SK-N-SH (cell line): ENCODE results near the gene FASLG. TPM values are rescaled to one million over a fixed set of nuclear protein-coding genes. Genes with fewer than 3 reads are reported as not detected.

Source experiments
- CTCF ChIA-PET: fragments of 300-600, 350-600 bp; formaldehyde crosslinking; extraction: SDS; loops from one replicate; lab custom pipeline; 2021; lab: Yijun Ruan, JAX
- POLR2A ChIA-PET: fragments of 350-600 bp; sonication (Branson Sonifier 250); formaldehyde crosslinking; extraction: SDS; loops from one replicate; lab custom pipeline; 2020; ENCODE audit warnings: antibody characterized with exemption, inconsistent platforms; lab: Yijun Ruan, JAX
- DNase-seq: peaks from one replicate; pipeline ENCODE4 v3.0.0; 2012
- H2AFZ ChIP-seq: fragments of 200-600 bp; sonication (generic); 2 replicates; pipeline ENCODE4 v1.8.1; 2016; ENCODE audit warnings: antibody characterized with exemption, mild to moderate bottlenecking, low read depth
- H3F3A ChIP-seq: fragments of 200-600 bp; sonication (generic); replicated peaks from 2 replicates; pipeline ENCODE3; 2016; ENCODE audit warnings: antibody characterized with exemption, mild to moderate bottlenecking; ENCODE audit not compliant: insufficient read depth
- H3K27ac ChIP-seq, 2 experiments: fragments of 200-500 bp in 1 of 2; fragments of 200-600 bp in 1 of 2; sonication (Bioruptor generic) in 1 of 2; sonication (generic), shearing (Covaris generic) in 1 of 2; 2 replicates each; pipeline versions ENCODE4 v1.5.1 to v1.6.1; 2014 to 2016; ENCODE audit warnings: low read depth in 2 of 2, inconsistent platforms in 1 of 2, low read length in 1 of 2, mild to moderate bottlenecking in 1 of 2, mixed read lengths in 1 of 2
- H3K27me3 ChIP-seq: fragments of 200-600 bp; sonication (generic), shearing (Covaris generic); 2 replicates; pipeline ENCODE4 v1.6.1; 2016; ENCODE audit warnings: mixed run types; ENCODE audit not compliant: insufficient read depth
- H3K36me3 ChIP-seq, 2 experiments: fragments of 200-500 bp in 1 of 2; fragments of 200-600 bp in 1 of 2; sonication (Bioruptor generic) in 1 of 2; sonication (generic) in 1 of 2; replicated peaks in 1 of 2; 2 replicates each; pipeline versions ENCODE3 to v1.5.1; 2014 to 2016; ENCODE audit warnings: low read length in 1 of 2, mild to moderate bottlenecking in 1 of 2; ENCODE audit not compliant: insufficient read depth in 2 of 2, control insufficient read depth in 1 of 2
- H3K4me1 ChIP-seq, 2 experiments: fragments of 200-500 bp in 1 of 2; fragments of 200-600 bp in 1 of 2; sonication (Bioruptor generic) in 1 of 2; sonication (generic), shearing (Covaris generic) in 1 of 2; 2 replicates each; pipeline versions ENCODE4 v1.5.1 to v1.6.1; 2014 to 2016; ENCODE audit warnings: low read depth in 1 of 2, low read length in 1 of 2, mixed run types in 1 of 2; ENCODE audit not compliant: insufficient read depth in 2 of 2, control insufficient read depth in 1 of 2
- H3K4me2 ChIP-seq: fragments of 200-600 bp; sonication (generic), shearing (Covaris generic); 2 replicates; pipeline ENCODE4 v1.6.1; 2017; ENCODE audit warnings: mixed run types
- H3K4me3 ChIP-seq, 2 experiments: fragments of 200-500 bp in 1 of 2; fragments of 200-600 bp in 1 of 2; sonication (Bioruptor generic) in 1 of 2; sonication (generic), shearing (Covaris generic) in 1 of 2; 2 replicates each; pipeline versions ENCODE4 v1.5.1 to v1.8.1; 2014 to 2016; ENCODE audit warnings: low read depth in 2 of 2, inconsistent platforms in 1 of 2, low read length in 1 of 2, mild to moderate bottlenecking in 1 of 2, mixed read lengths in 1 of 2, moderate library complexity in 1 of 2
- H3K79me2 ChIP-seq: fragments of 200-600 bp; sonication (generic); 2 replicates; pipeline ENCODE4 v1.8.1; 2017; ENCODE audit warnings: mild to moderate bottlenecking; ENCODE audit not compliant: insufficient read depth
- H3K9ac ChIP-seq: fragments of 200-600 bp; sonication (generic); 2 replicates; pipeline ENCODE4 v1.6.1; 2017; ENCODE audit warnings: mixed run types
- H3K9me2 ChIP-seq: fragments of 200-600 bp; sonication (generic); 2 replicates; pipeline ENCODE4 v1.6.1; 2017; ENCODE audit warnings: mixed run types
- H3K9me3 ChIP-seq: fragments of 200-600 bp; sonication (generic); 2 replicates; pipeline ENCODE4 v1.6.1; 2017; ENCODE audit warnings: mixed run types, mild to moderate bottlenecking, moderate library complexity
- H4K20me1 ChIP-seq: fragments of 200-600 bp; sonication (generic); 2 replicates; pipeline ENCODE4 v1.6.1; 2017; ENCODE audit warnings: mild to moderate bottlenecking, mixed run types; ENCODE audit not compliant: insufficient read depth
- ELF1 ChIP-seq: IDR thresholded peaks from 2 replicates; pipeline ENCODE4 v1.4.0; 2012
- EP300 ChIP-seq, 2 experiments: IDR thresholded peaks; 2 replicates each; pipeline versions ENCODE4 v1.4.0 to v1.6.1; 2012; ENCODE audit warnings: borderline replicate concordance in 1 of 2, low read depth in 1 of 2, low read length in 1 of 2
- EZH2phosphoT487 ChIP-seq: fragments of 200-600 bp; sonication (generic); IDR thresholded peaks from 2 replicates; pipeline ENCODE4 v1.6.1; 2017; ENCODE audit warnings: low read depth, mixed run types, mild to moderate bottlenecking, antibody characterized with exemption, moderate library complexity, borderline replicate concordance
- FOSL2 ChIP-seq: IDR thresholded peaks from 2 replicates; pipeline ENCODE4 v1.4.0; 2012; ENCODE audit warnings: low read depth, mild to moderate bottlenecking, moderate library complexity, borderline replicate concordance
- FOXM1 ChIP-seq: IDR thresholded peaks from 2 replicates; pipeline ENCODE4 v1.4.0; 2012; ENCODE audit warnings: low read depth, mild to moderate bottlenecking
- NFIC ChIP-seq: IDR thresholded peaks from 2 replicates; pipeline ENCODE4 v1.4.0; 2012; ENCODE audit warnings: borderline replicate concordance
- POLR2AphosphoS5 ChIP-seq: IDR thresholded peaks from 2 replicates; pipeline ENCODE4 v1.6.1; 2012; ENCODE audit warnings: low read depth, low read length
- RXRA ChIP-seq: IDR thresholded peaks from 2 replicates; pipeline ENCODE4 v1.4.0; 2012; ENCODE audit warnings: low read depth, mild to moderate bottlenecking, borderline replicate concordance
- TCF12 ChIP-seq: IDR thresholded peaks from 2 replicates; pipeline ENCODE4 v1.4.0; 2012
- TEAD4 ChIP-seq: IDR thresholded peaks from 2 replicates; pipeline ENCODE4 v1.4.0; 2012; ENCODE audit warnings: mild to moderate bottlenecking, borderline replicate concordance; ENCODE audit not compliant: insufficient read depth
- WGBS: methylation state at CpG from one replicate; pipeline ENCODE4 v1.1.6; 2017; ENCODE audit warnings: low lambda C conversion rate; 5-methylcytosine and 5-hydroxymethylcytosine counted together
- polyA plus RNA-seq, 3 experiments: library from polyadenylated mRNA; depleted of rRNA; stranded (reverse); fragments of >200 nt; gene quantifications; 2 replicates each; pipeline ENCODE4 v1.2.3, GENCODE V29; 2012
- TF ChIP-seq, protein P1 (sequence below): IDR thresholded peaks from 2 replicates; pipeline ENCODE4 v1.6.1; 2012; ENCODE audit warnings: mild to moderate bottlenecking, low read depth, low read length, moderate library complexity
- TF ChIP-seq, protein P2 (sequence below): IDR thresholded peaks from 2 replicates; pipeline ENCODE4; 2012

FASLG gene
- polyA plus RNA-seq, 1 of the 3 experiments (the other 2 are of a cell fraction), result not detected

DNA sequence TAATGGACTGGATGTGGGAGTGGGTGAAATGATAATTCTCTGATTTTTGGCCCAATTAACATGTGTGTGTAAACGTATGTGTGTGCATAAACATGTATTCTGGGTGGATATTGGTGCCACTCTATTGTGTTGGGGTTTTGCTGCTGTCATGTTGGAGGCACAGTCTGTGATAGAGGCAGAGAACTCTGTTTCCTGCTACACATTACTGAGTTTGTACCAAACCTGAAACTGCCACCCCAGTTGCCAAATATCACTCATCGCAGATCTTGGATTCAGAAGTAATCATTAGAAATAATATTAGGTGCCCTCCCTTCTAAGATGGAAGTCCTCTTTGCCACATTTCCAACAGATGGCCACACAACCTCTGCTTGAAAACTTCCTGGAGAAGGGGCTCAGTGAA lies 13.8 kb downstream of the FASLG start (continued):
- TF ChIP-seq POLR2AphosphoS5, result no peak
- no peak for TF ChIP-seq EZH2phosphoT487
- no peak for TF ChIP-seq EP300 (IDR thresholded peaks at IDR 0.05; ENCODE audit: borderline replicate concordance in 1 of 2, low read depth in 1 of 2, low read length in 1 of 2)
- TF ChIP-seq, all 33 proteins: peak for 0

DNA sequence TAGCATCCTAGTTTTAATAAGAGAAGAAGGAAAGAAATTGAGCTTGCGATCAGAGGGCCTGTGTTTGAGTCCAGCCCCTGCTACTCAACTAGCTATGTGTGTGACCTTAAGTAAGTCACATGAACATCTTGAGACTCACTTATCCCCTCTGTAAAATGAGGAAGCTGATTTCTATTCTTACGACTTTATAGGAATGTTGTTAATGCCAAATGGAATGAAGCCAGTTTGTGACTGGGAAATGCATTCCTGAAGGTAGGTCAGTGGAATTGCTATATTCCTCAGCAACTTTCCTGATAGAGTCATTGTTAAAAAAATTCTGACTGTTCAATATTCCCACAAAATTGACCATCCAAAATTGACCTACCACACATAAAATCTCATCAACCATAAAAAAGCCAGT lies 14.9 kb downstream of the FASLG start:
- Histone ChIP-seq H3K79me2 (no peaks in the 10 kb centered on the region), H3K4me3 (no peak overlapping the region), H3K9ac (no peak overlapping the region), H3K4me2 (no peak overlapping the region), H2AFZ (no peak overlapping the region), H3K36me3 (no peaks in the 10 kb centered on the region), H3K4me1 (peaks cover 0 to 7% of the 10 kb centered on the region in 2 experiments; a peak in 2 of 4 replicates), H3K27me3 (no peaks in the 10 kb centered on the region), H3F3A (no peaks in the 10 kb centered on the region), H3K9me3 (no peaks in the 10 kb centered on the region), H3K9me2 (no peaks in the 10 kb centered on the region), H3K27ac (no peak overlapping the region), H4K20me1 (no peaks in the 10 kb centered on the region)
- ChIA-PET CTCF (no interaction called here), POLR2A (no interaction called here)
- TF ChIP-seq TEAD4, result no peak
- no peak for TF ChIP-seq FOXM1
- 69% methylated on average over 2 of the region's 2 CpGs for WGBS
- DNase-seq, result no peak

DNA sequence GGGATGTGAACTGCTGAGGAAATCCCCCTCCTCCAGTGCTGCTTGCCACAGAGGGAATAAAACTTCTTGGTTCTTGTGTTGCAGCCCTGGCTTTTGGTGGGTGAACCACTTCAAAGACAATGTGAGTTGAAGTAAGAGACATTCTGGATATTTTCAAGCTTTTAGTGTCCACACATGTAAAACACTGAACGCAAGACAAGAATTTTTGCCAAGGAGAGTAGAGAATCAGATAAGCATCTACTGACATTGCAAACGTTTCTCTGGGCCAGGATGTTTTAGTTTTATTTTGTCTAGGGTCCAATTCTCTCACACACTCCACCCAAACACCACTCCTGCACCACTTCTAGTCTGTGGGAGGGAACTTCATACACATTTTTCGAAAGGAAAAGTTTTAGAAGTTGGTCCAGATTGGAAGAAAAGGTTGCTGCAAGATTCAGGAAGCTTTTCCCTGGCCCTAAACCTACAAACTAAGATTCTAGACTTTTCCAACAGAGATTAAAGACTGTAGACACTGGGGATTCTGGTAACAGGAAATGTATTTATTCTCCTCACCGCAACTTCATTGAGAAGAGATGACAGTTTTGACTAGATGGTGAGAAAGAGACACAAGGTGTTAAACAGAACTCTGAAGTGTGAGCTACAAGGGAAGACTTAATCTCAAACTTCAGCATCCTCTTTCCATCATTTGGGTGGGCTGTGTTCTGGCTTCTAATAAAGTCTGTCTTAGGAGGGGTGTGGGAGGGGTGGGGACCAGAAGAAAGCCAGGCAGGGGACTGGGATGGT lies 16.1 kb downstream of the FASLG start:
- peak overlapping the region; percentile 56; the same call in 1 of the 2 replicates for H3K4me2 ChIP-seq
- H3K27me3 ChIP-seq, result no peaks in the 10 kb centered on the region
- H3K9ac ChIP-seq, result no peak overlapping the region
- peak overlapping the region; percentile 15; the same call in 1 of the 2 replicates for H2AFZ ChIP-seq
- ChIA-PET POLR2A (no interaction called here), CTCF (interaction anchor here (0.8 to 1.1 kb wide), 2 partner anchors 65 to 673 kb away, joined by 3 read pairs; no protein-coding TSS in a partner anchor)
- peak overlapping the region in 1 of 2 experiments; percentile 46; a peak in 2 of 4 replicates for H3K27ac ChIP-seq
- no peaks in the 10 kb centered on the region for H3K9me3 ChIP-seq
- DNase-seq, result no peak
- H3K4me3 ChIP-seq, result no peak overlapping the region
- TF ChIP-seq RXRA (0 out of 2 replicates have a peak, but pooled peaks have one; percentile 10), FOSL2 (0 out of 2 replicates have a peak, but pooled peaks have one; percentile 11), NFIC (peak; percentile 31; the same call in 1 of the 2 replicates), ELF1 (no peak), TCF12 (peak; percentile 66)
- TF ChIP-seq, protein P1, sequence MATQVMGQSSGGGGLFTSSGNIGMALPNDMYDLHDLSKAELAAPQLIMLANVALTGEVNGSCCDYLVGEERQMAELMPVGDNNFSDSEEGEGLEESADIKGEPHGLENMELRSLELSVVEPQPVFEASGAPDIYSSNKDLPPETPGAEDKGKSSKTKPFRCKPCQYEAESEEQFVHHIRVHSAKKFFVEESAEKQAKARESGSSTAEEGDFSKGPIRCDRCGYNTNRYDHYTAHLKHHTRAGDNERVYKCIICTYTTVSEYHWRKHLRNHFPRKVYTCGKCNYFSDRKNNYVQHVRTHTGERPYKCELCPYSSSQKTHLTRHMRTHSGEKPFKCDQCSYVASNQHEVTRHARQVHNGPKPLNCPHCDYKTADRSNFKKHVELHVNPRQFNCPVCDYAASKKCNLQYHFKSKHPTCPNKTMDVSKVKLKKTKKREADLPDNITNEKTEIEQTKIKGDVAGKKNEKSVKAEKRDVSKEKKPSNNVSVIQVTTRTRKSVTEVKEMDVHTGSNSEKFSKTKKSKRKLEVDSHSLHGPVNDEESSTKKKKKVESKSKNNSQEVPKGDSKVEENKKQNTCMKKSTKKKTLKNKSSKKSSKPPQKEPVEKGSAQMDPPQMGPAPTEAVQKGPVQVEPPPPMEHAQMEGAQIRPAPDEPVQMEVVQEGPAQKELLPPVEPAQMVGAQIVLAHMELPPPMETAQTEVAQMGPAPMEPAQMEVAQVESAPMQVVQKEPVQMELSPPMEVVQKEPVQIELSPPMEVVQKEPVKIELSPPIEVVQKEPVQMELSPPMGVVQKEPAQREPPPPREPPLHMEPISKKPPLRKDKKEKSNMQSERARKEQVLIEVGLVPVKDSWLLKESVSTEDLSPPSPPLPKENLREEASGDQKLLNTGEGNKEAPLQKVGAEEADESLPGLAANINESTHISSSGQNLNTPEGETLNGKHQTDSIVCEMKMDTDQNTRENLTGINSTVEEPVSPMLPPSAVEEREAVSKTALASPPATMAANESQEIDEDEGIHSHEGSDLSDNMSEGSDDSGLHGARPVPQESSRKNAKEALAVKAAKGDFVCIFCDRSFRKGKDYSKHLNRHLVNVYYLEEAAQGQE, result no peak
- TF ChIP-seq, protein P2, sequence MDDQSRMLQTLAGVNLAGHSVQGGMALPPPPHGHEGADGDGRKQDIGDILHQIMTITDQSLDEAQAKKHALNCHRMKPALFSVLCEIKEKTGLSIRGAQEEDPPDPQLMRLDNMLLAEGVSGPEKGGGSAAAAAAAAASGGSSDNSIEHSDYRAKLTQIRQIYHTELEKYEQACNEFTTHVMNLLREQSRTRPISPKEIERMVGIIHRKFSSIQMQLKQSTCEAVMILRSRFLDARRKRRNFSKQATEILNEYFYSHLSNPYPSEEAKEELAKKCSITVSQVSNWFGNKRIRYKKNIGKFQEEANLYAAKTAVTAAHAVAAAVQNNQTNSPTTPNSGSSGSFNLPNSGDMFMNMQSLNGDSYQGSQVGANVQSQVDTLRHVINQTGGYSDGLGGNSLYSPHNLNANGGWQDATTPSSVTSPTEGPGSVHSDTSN, result 0 out of 2 replicates have a peak, but pooled peaks have one; percentile 19
- peaks cover 0 to 7% of the 10 kb centered on the region in 2 experiments; a peak in 3 of 4 replicates for H3K4me1 ChIP-seq
- no peaks in the 10 kb centered on the region for H3K9me2 ChIP-seq
- H3F3A ChIP-seq, result no peaks in the 10 kb centered on the region
- H4K20me1 ChIP-seq, result no peaks in the 10 kb centered on the region
- H3K36me3 ChIP-seq, result no peaks in the 10 kb centered on the region
- 37% methylated on average over 4 of the region's 4 CpGs for WGBS
- no peaks in the 10 kb centered on the region for H3K79me2 ChIP-seq
